HepG2 (cell line): ENCODE measurements around the gene MVP. TPM values are rescaled to one million over a fixed set of nuclear protein-coding genes. Genes with fewer than 3 reads are reported as not detected.

Experiments
- HMGA1 ChIP-seq: sonication (generic); formaldehyde crosslinking; conservative IDR thresholded peaks from 2 replicates; pipeline ENCODE4 v1.4.0; 2020; ENCODE audit warnings: missing genetic modification reagents
- HNRNPLL ChIP-seq: fragments of 200-400 bp; formaldehyde crosslinking; IDR thresholded peaks from 2 replicates; pipeline ENCODE4 v1.6.1; 2017; ENCODE audit warnings: mild to moderate bottlenecking, low read depth, low read length; ENCODE audit not compliant: poor library complexity, severe bottlenecking
- IRX3 ChIP-seq: sonication (generic); formaldehyde crosslinking; IDR thresholded peaks from 2 replicates; pipeline ENCODE4 v1.8.1; 2023; ENCODE audit warnings: mild to moderate bottlenecking, low read depth, missing genetic modification reagents, borderline replicate concordance
- MAFK ChIP-seq, 2 experiments: IDR thresholded peaks in 1 of 2; conservative IDR thresholded peaks in 1 of 2; 2 replicates each; pipeline ENCODE4 v1.6.1; 2011; ENCODE audit warnings: improper control_type of control experiment in 2 of 2, low read length in 2 of 2
- MEIS1 ChIP-seq: sonication (generic); formaldehyde crosslinking; IDR thresholded peaks from 2 replicates; pipeline ENCODE4 v1.9.0; 2021; ENCODE audit warnings: mild to moderate bottlenecking, missing genetic modification reagents, moderate library complexity, borderline replicate concordance
- MLX ChIP-seq: IDR thresholded peaks from 2 replicates; pipeline ENCODE4 v1.6.1; 2016
- SAP130 ChIP-seq: IDR thresholded peaks from 2 replicates; pipeline ENCODE4 v1.6.1; 2016; ENCODE audit warnings: low read depth
- SNAI1 ChIP-seq: sonication (generic); formaldehyde crosslinking; IDR thresholded peaks from 2 replicates; pipeline ENCODE4 v1.5.0; 2020; ENCODE audit warnings: mild to moderate bottlenecking, missing genetic modification reagents, borderline replicate concordance
- SP2 ChIP-seq: sonication (generic); formaldehyde crosslinking; IDR thresholded peaks from 2 replicates; pipeline ENCODE4 v1.5.1; 2020; ENCODE audit warnings: mild to moderate bottlenecking, missing genetic modification reagents
- STAT5B ChIP-seq: sonication (generic); formaldehyde crosslinking; IDR thresholded peaks from 2 replicates; pipeline ENCODE4 v1.4.0; 2020; ENCODE audit warnings: missing genetic modification reagents
- TEF ChIP-seq: sonication (generic); formaldehyde crosslinking; IDR thresholded peaks from 2 replicates; pipeline ENCODE4 v1.5.0; 2020; ENCODE audit warnings: missing genetic modification reagents
- ZMYM4 ChIP-seq: sonication (generic); formaldehyde crosslinking; IDR thresholded peaks from 2 replicates; pipeline ENCODE4 v1.8.1; 2023; ENCODE audit warnings: mild to moderate bottlenecking, missing genetic modification reagents
- ZNF18 ChIP-seq: sonication (generic); formaldehyde crosslinking; IDR thresholded peaks from 2 replicates; pipeline ENCODE4 v1.8.0; 2022; ENCODE audit warnings: mild to moderate bottlenecking, missing genetic modification reagents; ENCODE audit not compliant: insufficient replicate concordance
- ZNF235 ChIP-seq: sonication (generic); formaldehyde crosslinking; IDR thresholded peaks from 2 replicates; pipeline ENCODE4 v1.8.1; 2023; ENCODE audit warnings: mild to moderate bottlenecking, missing genetic modification reagents, borderline replicate concordance
- ZNF333 ChIP-seq: sonication (generic); formaldehyde crosslinking; IDR thresholded peaks from 2 replicates; pipeline ENCODE4 v1.4.0; 2020; ENCODE audit warnings: mild to moderate bottlenecking, missing genetic modification reagents, borderline replicate concordance
- ZNF432 ChIP-seq: sonication (generic); formaldehyde crosslinking; IDR thresholded peaks from 2 replicates; pipeline ENCODE4 v1.5.0; 2020; ENCODE audit warnings: missing genetic modification reagents, mild to moderate bottlenecking, borderline replicate concordance
- ZNF644 ChIP-seq: IDR thresholded peaks from 2 replicates; pipeline ENCODE4 v1.6.1; 2016; ENCODE audit warnings: low read depth
- ZNF776 ChIP-seq: sonication (generic); formaldehyde crosslinking; IDR thresholded peaks from 2 replicates; pipeline ENCODE4 v1.4.0; 2020; ENCODE audit warnings: mild to moderate bottlenecking, missing genetic modification reagents
- ZNF777 ChIP-seq: sonication (generic); formaldehyde crosslinking; IDR thresholded peaks from 2 replicates; pipeline ENCODE4 v1.4.0; 2020; ENCODE audit warnings: missing genetic modification reagents
- polyA plus RNA-seq, 8 experiments: library from polyadenylated mRNA; depleted of rRNA in 3 of 8; stranded (reverse) in 7 of 8; unstranded in 1 of 8; fragments of >200 nt; fragmentation: Illumina TruSeq in 4 of 8; extraction: Trizol in 4 of 8; gene quantifications; 2 replicates each; pipeline versions ENCODE4 v1.2.1 to v1.2.3, GENCODE V29; 2011 to 2016; ENCODE audit warnings: low read depth in 4 of 8, missing spikeins in 1 of 8, mixed read lengths in 1 of 8; ENCODE audit not compliant: insufficient read depth in 1 of 8
- total RNA-seq, 5 experiments: library from RNA; depleted of rRNA; stranded (reverse); fragments of >200 nt; fragmentation: Illumina TruSeq; extraction: Trizol; gene quantifications; 2 replicates each; pipeline ENCODE4 v1.2.3, GENCODE V29; 2016; ENCODE audit warnings: low read depth in 1 of 5
- TF ChIP-seq, protein P1 (sequence below): sonication (generic); formaldehyde crosslinking; IDR thresholded peaks from 2 replicates; pipeline ENCODE4 v1.4.0; 2020; ENCODE audit warnings: mild to moderate bottlenecking, missing genetic modification reagents
- TF ChIP-seq, protein P2 (sequence below): sonication (generic); formaldehyde crosslinking; IDR thresholded peaks from 2 replicates; pipeline ENCODE4 v1.4.0; 2020; ENCODE audit warnings: missing genetic modification reagents, borderline replicate concordance
- TF ChIP-seq, protein P3 (sequence below): sonication (generic); formaldehyde crosslinking; IDR thresholded peaks from 2 replicates; pipeline ENCODE4 v1.8.0; 2022; ENCODE audit warnings: mild to moderate bottlenecking, missing genetic modification reagents, borderline replicate concordance
- TF ChIP-seq, protein P4 (sequence below): sonication (generic); formaldehyde crosslinking; IDR thresholded peaks from 2 replicates; pipeline ENCODE4 v1.4.0; 2020; ENCODE audit warnings: mild to moderate bottlenecking, missing genetic modification reagents

MVP gene
- total and polyA plus RNA-seq, 2 of the 13 experiments (the other 11 are each of a cell fraction or from before 2014, with no cell fraction given): 22.9 to 43.5 TPM

DNA sequence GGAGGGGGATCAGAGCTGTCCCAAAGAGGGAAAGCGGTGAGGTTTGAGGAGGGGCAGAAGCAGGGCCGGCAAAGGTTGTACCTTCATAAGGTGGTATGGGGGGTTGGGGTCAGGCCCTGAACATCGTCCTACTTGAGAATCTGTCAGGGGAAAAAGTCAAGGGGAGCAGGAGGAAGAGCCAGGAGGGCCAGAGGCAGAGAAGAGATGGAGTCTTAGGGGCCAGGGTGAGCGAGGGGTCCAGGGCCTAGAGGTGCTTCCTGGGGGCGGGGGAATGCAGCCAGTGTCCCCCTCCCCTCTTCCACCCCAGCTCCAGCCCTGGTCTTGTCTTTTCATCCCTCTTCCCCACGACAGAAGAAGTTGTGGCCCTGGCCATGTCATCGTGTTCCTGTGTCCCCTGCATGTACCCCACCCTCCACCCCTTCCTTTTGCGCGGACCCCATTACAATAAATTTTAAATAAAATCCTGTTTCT lies 9.5 kb upstream of the MVP start (continued):
- TF ChIP-seq MLX (CRISPR knock-in tag) (no peak), MAFK (conservative IDR thresholded peaks at IDR 0.05 in 1 of 2, IDR thresholded peaks at IDR 0.05 in 1 of 2; ENCODE audit: low read length in 2 of 2) (no peak), MEIS1 (peak; percentile 55; the same call in 1 of the 2 replicates), SNAI1 (CRISPR knock-in tag) (no peak), ZNF235 (CRISPR knock-in tag) (0 out of 2 replicates have a peak, but pooled peaks have one; percentile 50), SP2 (CRISPR knock-in tag) (peak; percentile 11; the same call in 1 of the 2 replicates), STAT5B (CRISPR knock-in tag) (no peak), ZNF644 (CRISPR knock-in tag) (no peak), ZNF777 (CRISPR knock-in tag) (no peak), ZNF776 (peak; percentile 12; the same call in 1 of the 2 replicates), ZNF432 (CRISPR knock-in tag) (no peak), ZNF333 (CRISPR knock-in tag) (peak; percentile 45; the same call in 1 of the 2 replicates), HNRNPLL (no peak), ZNF18 (CRISPR knock-in tag) (no peak), HMGA1 (no peak), SAP130 (CRISPR knock-in tag) (no peak), ZMYM4 (CRISPR knock-in tag) (no peak), IRX3 (no peak), TEF (no peak)
- TF ChIP-seq, protein P1, sequence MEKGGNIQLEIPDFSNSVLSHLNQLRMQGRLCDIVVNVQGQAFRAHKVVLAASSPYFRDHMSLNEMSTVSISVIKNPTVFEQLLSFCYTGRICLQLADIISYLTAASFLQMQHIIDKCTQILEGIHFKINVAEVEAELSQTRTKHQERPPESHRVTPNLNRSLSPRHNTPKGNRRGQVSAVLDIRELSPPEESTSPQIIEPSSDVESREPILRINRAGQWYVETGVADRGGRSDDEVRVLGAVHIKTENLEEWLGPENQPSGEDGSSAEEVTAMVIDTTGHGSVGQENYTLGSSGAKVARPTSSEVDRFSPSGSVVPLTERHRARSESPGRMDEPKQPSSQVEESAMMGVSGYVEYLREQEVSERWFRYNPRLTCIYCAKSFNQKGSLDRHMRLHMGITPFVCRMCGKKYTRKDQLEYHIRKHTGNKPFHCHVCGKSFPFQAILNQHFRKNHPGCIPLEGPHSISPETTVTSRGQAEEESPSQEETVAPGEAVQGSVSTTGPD (CRISPR knock-in tag): no peak
- TF ChIP-seq, protein P2, sequence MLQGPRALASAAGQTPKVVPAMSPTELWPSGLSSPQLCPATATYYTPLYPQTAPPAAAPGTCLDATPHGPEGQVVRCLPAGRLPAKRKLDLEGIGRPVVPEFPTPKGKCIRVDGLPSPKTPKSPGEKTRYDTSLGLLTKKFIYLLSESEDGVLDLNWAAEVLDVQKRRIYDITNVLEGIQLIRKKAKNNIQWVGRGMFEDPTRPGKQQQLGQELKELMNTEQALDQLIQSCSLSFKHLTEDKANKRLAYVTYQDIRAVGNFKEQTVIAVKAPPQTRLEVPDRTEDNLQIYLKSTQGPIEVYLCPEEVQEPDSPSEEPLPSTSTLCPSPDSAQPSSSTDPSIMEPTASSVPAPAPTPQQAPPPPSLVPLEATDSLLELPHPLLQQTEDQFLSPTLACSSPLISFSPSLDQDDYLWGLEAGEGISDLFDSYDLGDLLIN (CRISPR knock-in tag): 0 out of 2 replicates have a peak, but pooled peaks have one; percentile 9
- TF ChIP-seq, protein P3, sequence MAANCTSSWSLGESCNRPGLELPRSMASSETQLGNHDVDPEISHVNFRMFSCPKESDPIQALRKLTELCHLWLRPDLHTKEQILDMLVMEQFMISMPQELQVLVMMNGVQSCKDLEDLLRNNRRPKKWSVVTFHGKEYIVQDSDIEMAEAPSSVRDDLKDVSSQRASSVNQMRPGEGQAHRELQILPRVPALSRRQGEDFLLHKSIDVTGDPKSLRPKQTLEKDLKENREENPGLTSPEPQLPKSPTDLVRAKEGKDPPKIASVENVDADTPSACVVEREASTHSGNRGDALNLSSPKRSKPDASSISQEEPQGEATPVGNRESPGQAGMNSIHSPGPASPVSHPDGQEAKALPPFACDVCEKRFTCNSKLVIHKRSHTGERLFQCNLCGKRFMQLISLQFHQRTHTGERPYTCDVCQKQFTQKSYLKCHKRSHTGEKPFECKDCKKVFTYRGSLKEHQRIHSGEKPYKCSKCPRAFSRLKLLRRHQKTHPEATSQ: no peak
- TF ChIP-seq, protein P4, sequence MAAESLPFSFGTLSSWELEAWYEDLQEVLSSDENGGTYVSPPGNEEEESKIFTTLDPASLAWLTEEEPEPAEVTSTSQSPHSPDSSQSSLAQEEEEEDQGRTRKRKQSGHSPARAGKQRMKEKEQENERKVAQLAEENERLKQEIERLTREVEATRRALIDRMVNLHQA: no peak
